K562 (cell line): ENCODE measurements around the gene TMEM132D.

Experiments used
- CHD1 ChIP-seq: fragments of 200-600 bp; sonication (generic); IDR thresholded peaks from one replicate; pipeline ENCODE4 v1.6.1; 2012; ENCODE audit warnings: mild to moderate bottlenecking, moderate library complexity, low read length, inconsistent platforms
- CREB1 ChIP-seq, 2 experiments: sonication (generic) in 1 of 2; formaldehyde crosslinking in 1 of 2; IDR thresholded peaks; 2 replicates each; pipeline versions ENCODE4 v1.6.1 to v1.8.0; 2012 to 2022; ENCODE audit warnings: inconsistent platforms in 1 of 2, mild to moderate bottlenecking in 1 of 2, missing genetic modification reagents in 1 of 2, moderate library complexity in 1 of 2
- FOSL1 ChIP-seq: fragments of 200-800 bp; sonication (Bioruptor generic); conservative IDR thresholded peaks from 2 replicates; pipeline ENCODE4 v1.6.1; 2016; ENCODE audit warnings: missing genetic modification characterization, missing compliant biosample characterization
- FOXA3 ChIP-seq, 2 experiments: fragments of 450-650 bp in 1 of 2; sonication (generic) in 1 of 2; formaldehyde crosslinking; IDR thresholded peaks in 1 of 2; conservative IDR thresholded peaks in 1 of 2; 2 replicates each; pipeline versions ENCODE4 v1.4.0 to v1.8.0; 2020 to 2022; ENCODE audit warnings: mild to moderate bottlenecking in 2 of 2, missing genetic modification reagents in 1 of 2
- HDAC2 ChIP-seq: fragments of 450-650 bp; IDR thresholded peaks from 2 replicates; pipeline ENCODE4 v1.6.1; 2016; ENCODE audit warnings: mild to moderate bottlenecking
- HDGF ChIP-seq: fragments of 450-650 bp; IDR thresholded peaks from 2 replicates; pipeline ENCODE4 v1.6.1; 2016
- MEF2A ChIP-seq: IDR thresholded peaks from 2 replicates; pipeline ENCODE4 v1.6.1; 2011; ENCODE audit warnings: low read depth, mild to moderate bottlenecking, low read length, moderate library complexity; ENCODE audit not compliant: control insufficient read depth
- POLR2AphosphoS5 ChIP-seq: IDR thresholded peaks from 2 replicates; pipeline ENCODE4 v1.6.1; 2011; ENCODE audit warnings: mild to moderate bottlenecking, low read depth, low read length, moderate library complexity; ENCODE audit not compliant: control insufficient read depth, insufficient read depth
- TGIF2 ChIP-seq: sonication (generic); formaldehyde crosslinking; IDR thresholded peaks from 2 replicates; pipeline ENCODE4 v1.8.1; 2022; ENCODE audit warnings: mild to moderate bottlenecking, missing genetic modification reagents, moderate library complexity
- ZNF354B ChIP-seq: fragments of 250-450 bp; sonication (Bioruptor Pico); IDR thresholded peaks from 2 replicates; pipeline ENCODE4 v1.4.0; 2020
- ZNF75A ChIP-seq: fragments of 450-650 bp; formaldehyde crosslinking; IDR thresholded peaks from 2 replicates; pipeline ENCODE4 v1.4.0; 2020; ENCODE audit warnings: mild to moderate bottlenecking
- ZZZ3 ChIP-seq: fragments of 450-650 bp; IDR thresholded peaks from 2 replicates; pipeline ENCODE4 v1.6.1; 2016; ENCODE audit warnings: antibody characterized with exemption, mild to moderate bottlenecking, moderate library complexity
- TF ChIP-seq, protein P1 (sequence below): sonication (generic); formaldehyde crosslinking; IDR thresholded peaks from 2 replicates; pipeline ENCODE4 v1.9.0; 2022; ENCODE audit warnings: mild to moderate bottlenecking, missing genetic modification reagents
- TF ChIP-seq, protein P2 (sequence below): sonication (generic); formaldehyde crosslinking; IDR thresholded peaks from 2 replicates; pipeline ENCODE4 v1.5.0; 2020; ENCODE audit warnings: missing genetic modification reagents

DNA sequence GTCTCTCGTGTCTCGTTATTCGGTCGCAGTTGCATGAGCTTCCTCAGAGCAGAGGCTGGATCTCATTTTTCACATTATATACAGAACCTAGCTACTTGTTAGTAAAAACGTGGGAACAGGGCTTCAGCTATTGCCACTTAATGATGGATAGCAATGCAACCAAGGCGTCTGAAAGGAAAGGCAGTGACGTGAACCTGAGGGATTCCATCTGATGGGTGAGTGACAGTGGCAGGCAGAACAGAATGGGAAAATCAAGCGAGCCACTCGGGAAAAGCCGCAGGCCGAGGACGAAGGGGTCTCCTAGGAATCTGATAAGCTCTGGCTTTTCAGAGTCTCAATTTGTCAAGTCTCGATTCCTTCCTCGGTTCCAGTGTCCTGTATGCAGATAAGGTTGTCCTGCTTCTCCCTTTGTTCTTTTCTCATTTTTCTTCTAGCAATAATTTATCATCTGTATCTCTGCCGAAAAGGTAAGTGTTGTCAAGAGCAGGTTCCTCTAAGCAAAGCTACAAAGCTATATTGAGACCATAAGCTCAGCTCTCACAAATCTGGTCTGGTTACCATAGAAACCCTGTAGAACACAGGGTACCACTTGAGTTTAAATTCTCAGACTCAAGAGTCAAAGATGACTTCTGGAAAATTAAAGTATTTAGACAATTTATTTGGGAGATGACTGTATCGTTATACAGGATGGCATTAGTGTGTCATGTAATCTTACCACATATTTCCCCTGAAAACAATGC lies 633.9 kb downstream of the TMEM132D start:
- TF ChIP-seq ZNF75A (CRISPR knock-in tag) = no peak
- no peak for TF ChIP-seq FOSL1 (tag)
- no peak for TF ChIP-seq CHD1
- TF ChIP-seq POLR2AphosphoS5 = no peak
- no peak for TF ChIP-seq HDAC2
- TF ChIP-seq MEF2A = no peak
- TF ChIP-seq, protein P1, sequence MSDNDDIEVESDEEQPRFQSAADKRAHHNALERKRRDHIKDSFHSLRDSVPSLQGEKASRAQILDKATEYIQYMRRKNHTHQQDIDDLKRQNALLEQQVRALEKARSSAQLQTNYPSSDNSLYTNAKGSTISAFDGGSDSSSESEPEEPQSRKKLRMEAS (CRISPR knock-in tag) = no peak
- TF ChIP-seq ZZZ3 = no peak
- TF ChIP-seq CREB1 (IDR thresholded peaks at IDR 0.05) = no peak
- TF ChIP-seq CREB1 (CRISPR knock-in tag; IDR thresholded peaks at IDR 0.05) = no peak
- TF ChIP-seq, protein P2, sequence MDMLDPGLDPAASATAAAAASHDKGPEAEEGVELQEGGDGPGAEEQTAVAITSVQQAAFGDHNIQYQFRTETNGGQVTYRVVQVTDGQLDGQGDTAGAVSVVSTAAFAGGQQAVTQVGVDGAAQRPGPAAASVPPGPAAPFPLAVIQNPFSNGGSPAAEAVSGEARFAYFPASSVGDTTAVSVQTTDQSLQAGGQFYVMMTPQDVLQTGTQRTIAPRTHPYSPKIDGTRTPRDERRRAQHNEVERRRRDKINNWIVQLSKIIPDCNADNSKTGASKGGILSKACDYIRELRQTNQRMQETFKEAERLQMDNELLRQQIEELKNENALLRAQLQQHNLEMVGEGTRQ (CRISPR knock-in tag) = no peak
- TF ChIP-seq FOXA3 (CRISPR knock-in tag; conservative IDR thresholded peaks at IDR 0.05 in 1 of 2, IDR thresholded peaks at IDR 0.05 in 1 of 2) = no peak
- no peak for TF ChIP-seq ZNF354B (CRISPR knock-in tag)
- no peak for TF ChIP-seq HDGF
- TF ChIP-seq TGIF2 (CRISPR knock-in tag) = no peak
